Neuronal stem cell (in vitro differentiated cells): ENCODE results near the gene THBS1.

Experiments used
- DNase-seq: peaks from one replicate; pipeline ENCODE4 v3.0.0-alpha.2; 2013; ENCODE audit warnings: low spot score
- H2AFZ ChIP-seq: one replicate; pipeline ENCODE4 v1.6.1; 2013; ENCODE audit warnings: mild to moderate bottlenecking, low read length, inconsistent platforms
- H2AK5ac ChIP-seq: 2 replicates; pipeline ENCODE4 v1.6.1; 2013; ENCODE audit warnings: low read depth, mild to moderate bottlenecking, inconsistent platforms, low read length, moderate library complexity, mixed read lengths
- H2BK120ac ChIP-seq: 2 replicates; pipeline ENCODE4 v1.6.1; 2013; ENCODE audit warnings: low read depth, mild to moderate bottlenecking, inconsistent platforms, low read length, moderate library complexity, mixed read lengths
- H2BK12ac ChIP-seq: one replicate; pipeline ENCODE4 v1.6.1; 2013; ENCODE audit warnings: low read length, inconsistent platforms
- H2BK15ac ChIP-seq: 2 replicates; pipeline ENCODE4 v1.6.1; 2013; ENCODE audit warnings: mild to moderate bottlenecking, low read length, inconsistent platforms, mixed read lengths
- H2BK5ac ChIP-seq: one replicate; pipeline ENCODE4 v1.6.1; 2013; ENCODE audit warnings: inconsistent platforms, mild to moderate bottlenecking, low read length, moderate library complexity
- H3K14ac ChIP-seq: one replicate; pipeline ENCODE4 v1.6.1; 2013; ENCODE audit warnings: low read length, inconsistent platforms
- H3K18ac ChIP-seq: 2 replicates; pipeline ENCODE4 v1.6.1; 2013; ENCODE audit warnings: low read length, inconsistent platforms
- H3K23ac ChIP-seq: 2 replicates; pipeline ENCODE4 v1.6.1; 2013; ENCODE audit warnings: low read depth, mild to moderate bottlenecking, mixed read lengths, low read length, inconsistent platforms; ENCODE audit not compliant: poor library complexity
- H3K27ac ChIP-seq: replicated peaks from 3 replicates; pipeline ENCODE4 v1.5.1; 2013; ENCODE audit warnings: low read length, inconsistent platforms
- H3K27me3 ChIP-seq, 3 experiments: 2 replicates each; pipeline ENCODE4 v1.6.1; 2013; ENCODE audit warnings: low read length in 3 of 3, mild to moderate bottlenecking in 2 of 3, inconsistent platforms in 1 of 3, low read depth in 1 of 3, mixed read lengths in 1 of 3, moderate library complexity in 1 of 3; ENCODE audit not compliant: control insufficient read depth in 3 of 3, insufficient read depth in 3 of 3
- H3K36me3 ChIP-seq, 2 donors: replicated peaks in 1 of 2; 2 replicates each; pipeline ENCODE4 v1.6.1; 2013; ENCODE audit warnings: low read length in 2 of 2; ENCODE audit not compliant: control insufficient read depth in 2 of 2, insufficient read depth in 2 of 2
- H3K4ac ChIP-seq: 2 replicates; pipeline ENCODE4 v1.6.1; 2013; ENCODE audit warnings: inconsistent platforms, mild to moderate bottlenecking, low read length, moderate library complexity
- H3K4me1 ChIP-seq, 2 donors: 1 replicate in 1 of 2; 2 replicates in 1 of 2; pipeline ENCODE4 v1.6.1; 2013; ENCODE audit warnings: low read length in 2 of 2, low read depth in 1 of 2; ENCODE audit not compliant: control insufficient read depth in 2 of 2, insufficient read depth in 1 of 2
- H3K4me2 ChIP-seq: one replicate; pipeline ENCODE4 v1.6.1; 2013; ENCODE audit warnings: mild to moderate bottlenecking, low read length, inconsistent platforms; ENCODE audit not compliant: insufficient read depth, poor library complexity, severe bottlenecking
- H3K4me3 ChIP-seq, 2 donors: 2 replicates each; pipeline ENCODE4 v1.5.1; 2013; ENCODE audit warnings: low read length in 2 of 2, mild to moderate bottlenecking in 2 of 2, inconsistent platforms in 1 of 2, moderate library complexity in 1 of 2
- H3K79me1 ChIP-seq: one replicate; pipeline ENCODE4 v1.6.1; 2013; ENCODE audit warnings: low read depth, mild to moderate bottlenecking, inconsistent platforms, low read length, moderate library complexity
- H3K9ac ChIP-seq: one replicate; pipeline ENCODE4 v1.6.1; 2013; ENCODE audit warnings: mild to moderate bottlenecking, low read depth, low read length, inconsistent platforms; ENCODE audit not compliant: poor library complexity
- H3K9me3 ChIP-seq, 2 donors: replicated peaks in 1 of 2; 2 replicates each; pipeline versions ENCODE3 to v1.6.1; 2013; ENCODE audit warnings: low read length in 2 of 2, mild to moderate bottlenecking in 2 of 2, inconsistent platforms in 1 of 2, low read depth in 1 of 2, mixed read lengths in 1 of 2, moderate library complexity in 1 of 2; ENCODE audit not compliant: control insufficient read depth in 2 of 2, insufficient read depth in 1 of 2
- H4K8ac ChIP-seq: one replicate; pipeline ENCODE4 v1.6.1; 2013; ENCODE audit warnings: low read depth, mild to moderate bottlenecking, inconsistent platforms, low read length, moderate library complexity
- H4K91ac ChIP-seq: one replicate; pipeline ENCODE4 v1.6.1; 2013; ENCODE audit warnings: low read length, low read depth, mild to moderate bottlenecking, inconsistent platforms; ENCODE audit not compliant: poor library complexity
- WGBS, 2 donors: extraction: QIAGEN DNeasy Blood & Tissue Kit; methylation state at CpG; one replicate each; pipeline ENCODE4 v1.1.7; 2013; ENCODE audit warnings: missing lambda C conversion rate in 2 of 2, mixed read lengths in 1 of 2; ENCODE audit not compliant: insufficient read length in 2 of 2, insufficient replicate concordance in 1 of 2; ENCODE audit errors: extremely low coverage in 2 of 2; 5-methylcytosine and 5-hydroxymethylcytosine counted together

The THBS1 gene

GRCh38 chr15:39556461-39556860 lies 24.4 kb upstream of the THBS1 start:
- Histone ChIP-seq H4K8ac (no peak overlapping the region), H3K9me3 (no peaks in the 10 kb centered on the region), H3K27ac (no peak overlapping the region), H3K23ac (no peak overlapping the region), H2BK5ac (no peak overlapping the region), H3K4me2 (no peak overlapping the region), H3K27me3 (no peaks in the 10 kb centered on the region), H2BK120ac (no peak overlapping the region), H2BK12ac (no peak overlapping the region), H2AFZ (no peak overlapping the region), H3K79me1 (no peaks in the 10 kb centered on the region), H3K9ac (no peak overlapping the region), H3K4me3 (no peak overlapping the region), H2AK5ac (no peak overlapping the region), H3K18ac (no peak overlapping the region), H3K4me1 (peaks cover 2 to 3% of the 10 kb centered on the region in 2 donors), H2BK15ac (peak overlapping the region; percentile 38), H3K4ac (no peak overlapping the region), H4K91ac (no peak overlapping the region), H3K36me3 (no peaks in the 10 kb centered on the region), H3K14ac (no peak overlapping the region)
- no peak for DNase-seq
- WGBS, 2 donors = no CpG with 5 or more reads among the region's 7 CpGs

DNA sequence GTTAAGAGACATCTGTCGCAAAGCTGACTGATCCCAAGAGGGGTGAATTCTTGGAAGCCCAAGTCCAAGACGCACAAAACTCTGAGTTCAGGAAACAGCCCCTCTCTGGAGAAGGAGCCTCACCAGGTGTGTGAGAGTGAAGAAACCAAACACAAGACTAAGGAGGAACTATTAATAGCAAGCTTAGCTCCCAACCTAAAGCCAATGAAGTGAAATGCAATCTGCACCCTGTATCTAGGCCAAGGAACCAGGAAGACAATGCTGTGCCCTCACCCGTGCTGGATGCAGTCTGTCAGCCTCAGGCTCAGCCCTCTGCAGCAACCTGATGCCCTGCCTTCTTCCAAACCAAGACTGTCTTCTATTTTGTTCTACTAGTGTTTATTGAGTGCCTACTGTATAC lies 22.5 kb upstream of the THBS1 start:
- no peak overlapping the region for H3K4me3 ChIP-seq
- no peaks in the 10 kb centered on the region for H3K79me1 ChIP-seq
- H2BK12ac ChIP-seq = no peak overlapping the region
- no peak overlapping the region for H2BK120ac ChIP-seq
- no peak overlapping the region for H3K4ac ChIP-seq
- no peak overlapping the region for H3K4me2 ChIP-seq
- no peak overlapping the region for H3K23ac ChIP-seq
- H3K18ac ChIP-seq = no peak overlapping the region
- no peak overlapping the region for H2AK5ac ChIP-seq
- no peaks in the 10 kb centered on the region for H3K9me3 ChIP-seq
- H3K9ac ChIP-seq = no peak overlapping the region
- H2AFZ ChIP-seq = no peak overlapping the region
- no peak overlapping the region for H4K91ac ChIP-seq
- H4K8ac ChIP-seq = no peak overlapping the region
- H3K27me3 ChIP-seq = no peaks in the 10 kb centered on the region
- no peak overlapping the region for H3K27ac ChIP-seq
- no peak overlapping the region for H2BK5ac ChIP-seq
- no CpG with 5 or more reads among the region's 3 CpGs for WGBS, 2 donors
- H2BK15ac ChIP-seq = no peak overlapping the region
- DNase-seq = no peak
- H3K4me1 ChIP-seq = peaks cover 2 to 3% of the 10 kb centered on the region in 2 donors
- H3K36me3 ChIP-seq = no peaks in the 10 kb centered on the region
- no peak overlapping the region for H3K14ac ChIP-seq

GRCh38 chr15:39564972-39565665 lies 15.8 kb upstream of the THBS1 start:
- no peaks in the 10 kb centered on the region for H3K27me3 ChIP-seq
- H3K4ac ChIP-seq = no peak overlapping the region
- no peak overlapping the region for H2BK12ac ChIP-seq

DNA sequence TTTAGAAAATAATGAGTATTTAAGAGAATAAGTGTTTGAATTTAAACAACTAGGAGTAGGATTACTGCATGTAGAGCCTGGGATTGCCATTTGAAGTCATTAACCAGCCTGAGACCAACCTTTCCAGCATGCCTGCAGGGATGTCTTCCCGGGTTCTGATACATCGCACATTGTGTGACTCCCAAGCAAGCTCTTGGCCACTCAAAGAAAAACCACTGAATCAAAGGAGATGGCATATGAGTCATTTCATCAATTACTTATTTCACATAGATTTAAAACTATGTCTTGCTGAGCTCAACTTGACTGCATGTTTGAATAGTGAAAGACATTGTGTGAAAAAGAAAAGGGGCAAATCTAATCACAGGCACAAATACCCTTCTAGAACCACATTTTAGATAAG lies 15.0 kb upstream of the THBS1 start:
- Histone ChIP-seq H3K23ac (no peak overlapping the region), H3K4ac (no peak overlapping the region), H3K4me3 (no peak overlapping the region), H3K36me3 (no peaks in the 10 kb centered on the region), H2AFZ (no peak overlapping the region), H4K91ac (no peak overlapping the region), H3K9me3 (no peaks in the 10 kb centered on the region), H3K27me3 (no peaks in the 10 kb centered on the region), H4K8ac (no peak overlapping the region), H3K4me1 (peaks cover 0 to 8% of the 10 kb centered on the region in 2 donors), H2BK120ac (no peak overlapping the region), H2BK15ac (no peak overlapping the region), H3K9ac (no peak overlapping the region), H3K14ac (no peak overlapping the region), H3K27ac (no peak overlapping the region), H3K18ac (no peak overlapping the region), H2BK12ac (no peak overlapping the region), H3K4me2 (no peak overlapping the region), H2AK5ac (no peak overlapping the region), H2BK5ac (no peak overlapping the region), H3K79me1 (no peaks in the 10 kb centered on the region)
- WGBS, 2 donors = no CpG with 5 or more reads among the region's 2 CpGs
- no peak for DNase-seq

More at GRCh38 chr15:39564972-39565665, 15.8 kb upstream of the THBS1 start:
- Histone ChIP-seq H3K4me1 (peaks cover 0 to 4% of the 10 kb centered on the region in 2 donors), H3K9ac (no peak overlapping the region), H2AK5ac (no peak overlapping the region), H4K8ac (no peak overlapping the region), H4K91ac (no peak overlapping the region), H3K36me3 (no peaks in the 10 kb centered on the region), H3K23ac (no peak overlapping the region), H3K27ac (no peak overlapping the region), H3K9me3 (no peaks in the 10 kb centered on the region), H3K18ac (no peak overlapping the region), H3K4me2 (no peak overlapping the region), H2AFZ (no peak overlapping the region), H2BK120ac (no peak overlapping the region), H2BK15ac (no peak overlapping the region), H3K14ac (no peak overlapping the region), H3K4me3 (no peak overlapping the region), H2BK5ac (no peak overlapping the region), H3K79me1 (no peaks in the 10 kb centered on the region)
- no peak for DNase-seq
- no CpG with 5 or more reads among the region's 4 CpGs for WGBS, 2 donors
